H1 (cell line): ENCODE results near the gene TRAPPC8. TPM values are rescaled to one million over a fixed set of nuclear protein-coding genes. Genes with fewer than 3 reads are reported as not detected.
"Not testable (repeated sequence)": the region's sequence is repeated elsewhere in the genome, so short reads cannot be mapped to it uniquely, and the experiment has no call there.

Experiments used
- CTCF ChIA-PET: fragments of 300-600 bp; sonication (Branson Sonifier 250); formaldehyde crosslinking; loops from one replicate; lab custom pipeline; 2021; ENCODE audit not compliant: partially characterized antibody; lab: Charles Lee
- POLR2A ChIA-PET: fragments of 300-600 bp; sonication (Branson Sonifier 250); formaldehyde crosslinking; loops from one replicate; lab custom pipeline; 2021; ENCODE audit warnings: inconsistent platforms; ENCODE audit not compliant: partially characterized antibody; lab: Charles Lee
- DNase-seq, 2 experiments: peaks; one replicate each; pipeline versions ENCODE4 v3.0.0 to v3.0.0-alpha.2; 2010 to 2022; ENCODE audit warnings: low spot score in 2 of 2, low read depth in 1 of 2, mixed read lengths in 1 of 2
- FAIRE-seq: peaks from 2 replicates; lab custom pipeline; 2011; peaks lifted over from hg19 to GRCh38; lab: Jason Lieb, UNC
- H2AFZ ChIP-seq: 2 replicates; pipeline ENCODE4 v1.8.1; 2012; ENCODE audit warnings: low read length, inconsistent platforms
- H2AK5ac ChIP-seq: 2 replicates; pipeline ENCODE4 v1.6.1; 2013; ENCODE audit warnings: low read depth, low read length
- H2BK120ac ChIP-seq: replicated peaks from 2 replicates; pipeline ENCODE3; 2013; ENCODE audit warnings: low read depth, low read length, inconsistent platforms
- H2BK12ac ChIP-seq: 2 replicates; pipeline ENCODE4 v1.6.1; 2013; ENCODE audit warnings: low read depth, low read length
- H2BK15ac ChIP-seq: 2 replicates; pipeline ENCODE4 v1.6.1; 2013; ENCODE audit warnings: low read length
- H2BK20ac ChIP-seq: 2 replicates; pipeline ENCODE4 v1.6.1; 2013; ENCODE audit warnings: low read length
- H2BK5ac ChIP-seq: 2 replicates; pipeline ENCODE4 v1.6.1; 2013; ENCODE audit warnings: low read depth, low read length
- H3K14ac ChIP-seq: 2 replicates; pipeline ENCODE4 v1.6.1; 2013; ENCODE audit warnings: inconsistent platforms; ENCODE audit not compliant: insufficient read length
- H3K18ac ChIP-seq: 2 replicates; pipeline ENCODE4 v1.6.1; 2013; ENCODE audit warnings: low read length; ENCODE audit errors: extremely low read depth
- H3K23ac ChIP-seq: 2 replicates; pipeline ENCODE4 v1.6.1; 2013; ENCODE audit warnings: inconsistent platforms; ENCODE audit not compliant: insufficient read length
- H3K23me2 ChIP-seq: 2 replicates; pipeline ENCODE4 v1.6.1; 2013; ENCODE audit warnings: low read depth, low read length
- H3K27ac ChIP-seq: 2 replicates; pipeline ENCODE4 v1.6.1; 2011; ENCODE audit warnings: low read depth, low read length, inconsistent platforms
- H3K27me3 ChIP-seq, 4 experiments: replicated peaks in 1 of 4; 1 replicate in 1 of 4; 2 replicates in 3 of 4; pipeline versions ENCODE4 v1.6.1 to v1.8.1; 2011 to 2013; ENCODE audit warnings: low read length in 3 of 4, mild to moderate bottlenecking in 3 of 4, inconsistent platforms in 2 of 4, mixed read lengths in 2 of 4, moderate library complexity in 1 of 4; ENCODE audit not compliant: control insufficient read depth in 3 of 4, insufficient read depth in 3 of 4; ENCODE audit errors: extremely low read depth in 1 of 4
- H3K36me3 ChIP-seq, 4 experiments: 2 replicates each; pipeline versions ENCODE4 v1.6.1 to v1.8.1; 2011 to 2013; ENCODE audit warnings: mild to moderate bottlenecking in 4 of 4, low read length in 3 of 4, moderate library complexity in 2 of 4, control low read depth in 1 of 4, inconsistent platforms in 1 of 4; ENCODE audit not compliant: insufficient read depth in 4 of 4, control insufficient read depth in 2 of 4
- H3K4ac ChIP-seq: replicated peaks from 2 replicates; pipeline ENCODE3; 2013; ENCODE audit warnings: low read length, low read depth, mixed read lengths, inconsistent platforms; ENCODE audit not compliant: insufficient read length
- H3K4me1 ChIP-seq, 4 experiments: replicated peaks in 1 of 4; 1 replicate in 1 of 4; 2 replicates in 3 of 4; pipeline versions ENCODE4 v1.6.1 to v1.8.1; 2011 to 2013; ENCODE audit warnings: low read length in 3 of 4, inconsistent platforms in 2 of 4, mixed read lengths in 1 of 4; ENCODE audit not compliant: insufficient read depth in 4 of 4, control insufficient read depth in 3 of 4
- H3K4me2 ChIP-seq, 2 experiments: 2 replicates each; pipeline versions ENCODE4 v1.6.1 to v1.8.1; 2011 to 2013; ENCODE audit warnings: low read depth in 2 of 2, low read length in 2 of 2, control low read depth in 1 of 2, inconsistent platforms in 1 of 2, mild to moderate bottlenecking in 1 of 2; ENCODE audit not compliant: insufficient read depth in 1 of 2
- H3K4me3 ChIP-seq, 4 experiments: fragments of 200-600, 300-600 bp in 1 of 4; sonication (generic), shearing (Covaris generic), sonication (Bioruptor Twin) in 1 of 4; 2 replicates each; pipeline versions ENCODE4 v1.5.1 to v1.8.1; 2011 to 2016; ENCODE audit warnings: low read length in 4 of 4, low read depth in 3 of 4, control low read depth in 2 of 4, inconsistent platforms in 2 of 4, mild to moderate bottlenecking in 2 of 4, mixed read lengths in 1 of 4, moderate library complexity in 1 of 4; ENCODE audit not compliant: insufficient read depth in 2 of 4; ENCODE audit errors: extremely low read depth in 1 of 4
- H3K56ac ChIP-seq: replicated peaks from 2 replicates; pipeline ENCODE3; 2013; ENCODE audit warnings: low read depth, mild to moderate bottlenecking, mixed read lengths, low read length, inconsistent platforms; ENCODE audit not compliant: insufficient read length
- H3K79me1 ChIP-seq: 2 replicates; pipeline ENCODE4 v1.6.1; 2013; ENCODE audit warnings: low read depth, low read length, control low read depth
- H3K79me2 ChIP-seq, 2 experiments: 2 replicates each; pipeline versions ENCODE4 v1.6.1 to v1.8.1; 2012 to 2013; ENCODE audit warnings: low read length in 2 of 2, mild to moderate bottlenecking in 2 of 2, inconsistent platforms in 1 of 2; ENCODE audit not compliant: insufficient read depth in 2 of 2, control insufficient read depth in 1 of 2
- H3K9ac ChIP-seq, 4 experiments: replicated peaks in 1 of 4; 1 replicate in 1 of 4; 2 replicates in 3 of 4; pipeline versions ENCODE4 v1.6.1 to v1.8.1; 2011 to 2013; ENCODE audit warnings: low read depth in 3 of 4, low read length in 3 of 4, control low read depth in 2 of 4, mild to moderate bottlenecking in 2 of 4, moderate library complexity in 2 of 4, inconsistent platforms in 1 of 4; ENCODE audit errors: extremely low read depth in 1 of 4
- H3K9me3 ChIP-seq, 2 experiments: 2 replicates each; pipeline versions ENCODE4 v1.6.1 to v1.8.1; 2012 to 2013; ENCODE audit warnings: mild to moderate bottlenecking in 2 of 2, moderate library complexity in 2 of 2, control low read depth in 1 of 2, inconsistent platforms in 1 of 2, low read depth in 1 of 2, low read length in 1 of 2, mixed read lengths in 1 of 2; ENCODE audit not compliant: insufficient read depth in 2 of 2
- H4K20me1 ChIP-seq, 2 experiments: replicated peaks in 1 of 2; 2 replicates each; pipeline versions ENCODE3 to v1.8.1; 2011 to 2013; ENCODE audit warnings: inconsistent platforms in 2 of 2, low read length in 2 of 2, mild to moderate bottlenecking in 1 of 2; ENCODE audit not compliant: insufficient read depth in 2 of 2, control insufficient read depth in 1 of 2
- H4K5ac ChIP-seq: 2 replicates; pipeline ENCODE4 v1.6.1; 2013; ENCODE audit warnings: low read length, low read depth, mixed read lengths, inconsistent platforms; ENCODE audit not compliant: insufficient read length
- H4K8ac ChIP-seq: 2 replicates; pipeline ENCODE4 v1.8.0; 2013; ENCODE audit warnings: mild to moderate bottlenecking, moderate library complexity, low read length, inconsistent platforms; ENCODE audit not compliant: insufficient read depth; ENCODE audit errors: extremely low read depth
- H4K91ac ChIP-seq: replicated peaks from 2 replicates; pipeline ENCODE3; 2013; ENCODE audit warnings: low read length, mixed read lengths, inconsistent platforms; ENCODE audit not compliant: insufficient read length
- CTBP2 ChIP-seq: IDR thresholded peaks from 2 replicates; pipeline ENCODE4 v1.7.0; 2011; ENCODE audit warnings: borderline replicate concordance, mild to moderate bottlenecking, moderate library complexity, mixed read lengths, low read length; ENCODE audit not compliant: insufficient read depth, insufficient read length
- E2F6 ChIP-seq: IDR thresholded peaks from 2 replicates; pipeline ENCODE4 v1.6.1; 2012; ENCODE audit warnings: inconsistent platforms
- WGBS, 2 experiments: shearing (Covaris generic) in 1 of 2; methylation state at CpG; one replicate each; pipeline versions ENCODE4 v1.1.6 to v1.1.7; 2013 to 2015; ENCODE audit warnings: low lambda C conversion rate in 2 of 2, mixed read lengths in 2 of 2, inconsistent platforms in 1 of 2, low coverage in 1 of 2, missing lambda C conversion rate in 1 of 2; ENCODE audit not compliant: insufficient replicate concordance in 2 of 2, insufficient coverage in 1 of 2, insufficient read length in 1 of 2; ENCODE audit errors: extremely low coverage in 1 of 2, missing lambda C conversion rate in 1 of 2; 5-methylcytosine and 5-hydroxymethylcytosine counted together
- polyA plus RNA-seq, 7 experiments: library from polyadenylated mRNA; depleted of rRNA in 3 of 7; stranded (reverse) in 5 of 7; unstranded in 2 of 7; fragments of >200 nt in 5 of 7; fragments of 200-250 nt in 2 of 7; gene quantifications; 1 replicate in 5 of 7; 2 replicates in 1 of 7; 4 replicates in 1 of 7; pipeline versions ENCODE4 v1.2.1 to v1.2.3, GENCODE V29; 2011 to 2013; ENCODE audit warnings: missing spikeins in 2 of 7, mixed read lengths in 2 of 7
- total RNA-seq: library from RNA; stranded (reverse); fragmentation: NEBNext Ultra II Directional; extraction: Animal tissue kit (Norgen Biotek cat#: 25700); gene quantifications from 2 replicates; pipeline ENCODE4 v1.2.1, GENCODE V29; 2021
- TF ChIP-seq, protein P1 (sequence below), 3 experiments: IDR thresholded peaks; 1 replicate in 2 of 3; 2 replicates in 1 of 3; pipeline versions ENCODE4 v1.5.1 to v1.6.1; 2011; ENCODE audit warnings: low read length in 3 of 3, mild to moderate bottlenecking in 3 of 3, inconsistent platforms in 2 of 3, low read depth in 1 of 3, moderate library complexity in 1 of 3; ENCODE audit not compliant: insufficient read depth in 1 of 3; ENCODE audit errors: control extremely low read depth in 1 of 3

TRAPPC8 gene
- total and polyA plus RNA-seq, 2 of the 8 experiments (the other 6 are each of a cell fraction or from before 2014, with no cell fraction given), result 43.6 to 56.5 TPM

GRCh38 chr18:31941010-31941809 lies 1.7 kb downstream of the TRAPPC8 start (continued):
- TF ChIP-seq, protein P1, sequence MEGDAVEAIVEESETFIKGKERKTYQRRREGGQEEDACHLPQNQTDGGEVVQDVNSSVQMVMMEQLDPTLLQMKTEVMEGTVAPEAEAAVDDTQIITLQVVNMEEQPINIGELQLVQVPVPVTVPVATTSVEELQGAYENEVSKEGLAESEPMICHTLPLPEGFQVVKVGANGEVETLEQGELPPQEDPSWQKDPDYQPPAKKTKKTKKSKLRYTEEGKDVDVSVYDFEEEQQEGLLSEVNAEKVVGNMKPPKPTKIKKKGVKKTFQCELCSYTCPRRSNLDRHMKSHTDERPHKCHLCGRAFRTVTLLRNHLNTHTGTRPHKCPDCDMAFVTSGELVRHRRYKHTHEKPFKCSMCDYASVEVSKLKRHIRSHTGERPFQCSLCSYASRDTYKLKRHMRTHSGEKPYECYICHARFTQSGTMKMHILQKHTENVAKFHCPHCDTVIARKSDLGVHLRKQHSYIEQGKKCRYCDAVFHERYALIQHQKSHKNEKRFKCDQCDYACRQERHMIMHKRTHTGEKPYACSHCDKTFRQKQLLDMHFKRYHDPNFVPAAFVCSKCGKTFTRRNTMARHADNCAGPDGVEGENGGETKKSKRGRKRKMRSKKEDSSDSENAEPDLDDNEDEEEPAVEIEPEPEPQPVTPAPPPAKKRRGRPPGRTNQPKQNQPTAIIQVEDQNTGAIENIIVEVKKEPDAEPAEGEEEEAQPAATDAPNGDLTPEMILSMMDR (IDR thresholded peaks at IDR 0.05; ENCODE audit: control extremely low read depth in 1 of 3, insufficient read depth in 1 of 3, low read depth in 1 of 3, low read length in 3 of 3), result no peak
- TF ChIP-seq CTBP2 (no peak), E2F6 (no peak)

- not testable (repeated sequence) for H4K91ac ChIP-seq, H3K56ac ChIP-seq, H3K9ac ChIP-seq, H2BK20ac ChIP-seq, H3K18ac ChIP-seq, H3K14ac ChIP-seq, H3K23me2 ChIP-seq, H2BK15ac ChIP-seq, H3K27me3 ChIP-seq, H2BK5ac ChIP-seq, H3K4ac ChIP-seq, H3K79me1 ChIP-seq, H2AFZ ChIP-seq, H4K8ac ChIP-seq, H3K27ac ChIP-seq, DNase-seq, H4K5ac ChIP-seq, H3K23ac ChIP-seq, H3K4me2 ChIP-seq, H4K20me1 ChIP-seq, H3K9me3 ChIP-seq, H3K4me3 ChIP-seq, H2AK5ac ChIP-seq, H3K4me1 ChIP-seq, H2BK120ac ChIP-seq, FAIRE-seq, H2BK12ac ChIP-seq
- 98% methylated on average over 8 of the region's 8 CpGs; no CpG with 5 or more reads in 1 of the 2 experiments for WGBS, 2 experiments
- Histone ChIP-seq H3K36me3 (peaks cover 2 to 17% (median 3%) of the 10 kb centered on the region in 4 experiments; a peak in 4 of 8 replicates), H3K79me2 (peaks cover 9 to 58% of the 10 kb centered on the region in 2 experiments; a peak in 3 of 4 replicates)
- POLR2A ChIA-PET, result interaction anchor here (0.6 to 1.0 kb wide), 2 partner anchors 9 to 119 kb away, joined by 3 to 4 read pairs; partner anchors contain the start of gene TRAPPC8
- CTCF ChIA-PET, result interaction anchor here (0.7 kb wide), 1 partner anchor 21 kb away, joined by 3 read pairs; no protein-coding TSS in a partner anchor
Measured at GRCh38 chr18:31934773-31935172, 8.2 kb downstream of the TRAPPC8 start.
